HepG2 (cell line): ENCODE measurements around the gene PPP1CC. TPM values are rescaled to one million over a fixed set of nuclear protein-coding genes. Genes with fewer than 3 reads are reported as not detected.

Experiments used
- ATAC-seq: fragments of 200-7000 bp; cut with Tn5 transposase; 3 replicates; pipeline ENCODE4 v1.9.1; 2020; ENCODE audit warnings: mild to moderate bottlenecking, moderate library complexity
- BruUV-seq: library from RNA; stranded (reverse); fragments of 400-500 nt; replicated peaks from 2 replicates; lab custom pipeline; 2021; lab: Mats Ljungman, UMichigan
- CTCF ChIA-PET: fragments of 300-600 bp; formaldehyde crosslinking; extraction: SDS; loops from one replicate; lab custom pipeline; 2021; ENCODE audit warnings: low total read pairs, inconsistent platforms, low intra/inter-chr PET ratio; lab: Yijun Ruan, JAX
- POLR2A ChIA-PET: fragments of 350-600 bp; sonication (Branson Sonifier 250); formaldehyde crosslinking; loops from one replicate; lab custom pipeline; 2020; ENCODE audit warnings: antibody characterized with exemption, inconsistent platforms; lab: Yijun Ruan, JAX
- DNase-seq: peaks from one replicate; pipeline ENCODE4 v3.0.0-alpha.2; 2015; ENCODE audit warnings: low spot score
- FAIRE-seq: peaks from 3 replicates; lab custom pipeline; 2011; peaks lifted over from hg19 to GRCh38; lab: Jason Lieb, UNC
- H2AFZ ChIP-seq: one replicate; pipeline ENCODE4 v1.6.1; 2011; ENCODE audit warnings: low read length, inconsistent platforms
- H3K27ac ChIP-seq: fragments of 300-600 bp; 3 replicates; pipeline ENCODE4 v1.8.0; 2011; ENCODE audit warnings: mixed run types, mild to moderate bottlenecking, mixed read lengths, low read length, inconsistent platforms; ENCODE audit not compliant: insufficient read depth; ENCODE audit errors: extremely low read length
- H3K27me3 ChIP-seq, 2 experiments: fragments of 200-600 bp in 1 of 2; 2 replicates in 1 of 2; 3 replicates in 1 of 2; pipeline versions ENCODE4 v1.6.0 to v1.8.0; 2011; ENCODE audit warnings: low read length in 2 of 2, mild to moderate bottlenecking in 2 of 2, moderate library complexity in 2 of 2, inconsistent platforms in 1 of 2; ENCODE audit not compliant: insufficient read depth in 2 of 2, control insufficient read depth in 1 of 2
- H3K36me3 ChIP-seq, 2 experiments: fragments of 200-600 bp in 1 of 2; replicated peaks in 1 of 2; 2 replicates in 1 of 2; 3 replicates in 1 of 2; pipeline versions ENCODE4 v1.5.1 to v1.8.0; 2011; ENCODE audit warnings: low read length in 2 of 2, inconsistent platforms in 1 of 2; ENCODE audit not compliant: insufficient read depth in 2 of 2, control insufficient read depth in 1 of 2
- H3K4me1 ChIP-seq: 2 replicates; pipeline ENCODE4 v1.5.1; 2012; ENCODE audit warnings: low read length, inconsistent platforms; ENCODE audit not compliant: insufficient read depth
- H3K4me2 ChIP-seq: 2 replicates; pipeline ENCODE4 v1.6.0; 2011; ENCODE audit warnings: low read depth, low read length, inconsistent platforms
- H3K4me3 ChIP-seq, 3 experiments: fragments of 200-600 bp in 1 of 3; sonication (generic), shearing (Covaris generic) in 1 of 3; replicated peaks in 1 of 3; 2 replicates each; pipeline ENCODE4 v1.5.1; 2011 to 2016; ENCODE audit warnings: low read length in 3 of 3, inconsistent platforms in 2 of 3, low read depth in 2 of 3, mild to moderate bottlenecking in 2 of 3, control low read depth in 1 of 3, mixed read lengths in 1 of 3; ENCODE audit not compliant: insufficient read depth in 1 of 3
- H3K79me2 ChIP-seq: one replicate; pipeline ENCODE4 v1.6.1; 2011; ENCODE audit warnings: low read length, inconsistent platforms; ENCODE audit not compliant: insufficient read depth
- H3K9ac ChIP-seq: 2 replicates; pipeline ENCODE4 v1.6.0; 2011; ENCODE audit warnings: mild to moderate bottlenecking, low read depth, low read length, inconsistent platforms; ENCODE audit not compliant: insufficient read depth
- H3K9me3 ChIP-seq: 2 replicates; pipeline ENCODE4 v1.5.1; 2012; ENCODE audit warnings: mild to moderate bottlenecking, low read length
- H4K20me1 ChIP-seq: 2 replicates; pipeline ENCODE4 v1.6.0; 2011; ENCODE audit warnings: inconsistent platforms, mild to moderate bottlenecking, low read length, moderate library complexity; ENCODE audit not compliant: insufficient read depth
- ATM ChIP-seq: fragments of 450-650 bp; IDR thresholded peaks from 2 replicates; pipeline ENCODE4 v1.7.1; 2017; ENCODE audit warnings: mild to moderate bottlenecking, borderline replicate concordance
- ETV5 ChIP-seq: IDR thresholded peaks from 2 replicates; pipeline ENCODE4 v1.6.1; 2018; ENCODE audit warnings: missing biosample characterization, missing genetic modification reagents, inconsistent platforms, borderline replicate concordance
- ETV6 ChIP-seq: sonication (generic); formaldehyde crosslinking; conservative IDR thresholded peaks from 2 replicates; pipeline ENCODE4 v1.4.0; 2020; ENCODE audit warnings: missing genetic modification reagents
- HOXD1 ChIP-seq: sonication (generic); formaldehyde crosslinking; IDR thresholded peaks from 2 replicates; pipeline ENCODE4 v1.5.0; 2020; ENCODE audit warnings: missing genetic modification reagents
- MXD4 ChIP-seq: IDR thresholded peaks from 2 replicates; pipeline ENCODE4 v1.6.1; 2016; ENCODE audit warnings: mild to moderate bottlenecking, missing biosample characterization, missing genetic modification reagents
- NAIF1 ChIP-seq: sonication (generic); formaldehyde crosslinking; IDR thresholded peaks from 2 replicates; pipeline ENCODE4 v1.5.0; 2020; ENCODE audit warnings: mild to moderate bottlenecking, missing genetic modification reagents, borderline replicate concordance
- NR2C2 ChIP-seq: sonication (generic); formaldehyde crosslinking; IDR thresholded peaks from 2 replicates; pipeline ENCODE4 v1.4.0; 2020; ENCODE audit warnings: missing genetic modification reagents, mild to moderate bottlenecking, moderate library complexity, borderline replicate concordance
- SIN3A ChIP-seq: IDR thresholded peaks from 2 replicates; pipeline ENCODE4 v1.6.1; 2011; ENCODE audit warnings: low read depth, mild to moderate bottlenecking, control low read depth, low read length, borderline replicate concordance
- SP5 ChIP-seq: IDR thresholded peaks from 2 replicates; pipeline ENCODE4 v1.6.1; 2016; ENCODE audit warnings: low read depth, borderline replicate concordance
- THAP9 ChIP-seq: sonication (generic); formaldehyde crosslinking; IDR thresholded peaks from 2 replicates; pipeline ENCODE4; 2020; ENCODE audit warnings: missing genetic modification reagents, mild to moderate bottlenecking, borderline replicate concordance
- ZBTB25 ChIP-seq: IDR thresholded peaks from 2 replicates; pipeline ENCODE4 v1.6.1; 2018; ENCODE audit warnings: missing genetic modification reagents
- ZFP36 ChIP-seq: fragments of 150-350 bp; IDR thresholded peaks from 2 replicates; pipeline ENCODE4 v1.6.1; 2018; ENCODE audit warnings: borderline replicate concordance, low read length, low read depth; ENCODE audit not compliant: partially characterized antibody
- ZIK1 ChIP-seq: sonication (generic); formaldehyde crosslinking; IDR thresholded peaks from 2 replicates; pipeline ENCODE4 v1.5.0; 2020; ENCODE audit warnings: mild to moderate bottlenecking, low read depth, missing genetic modification reagents, borderline replicate concordance
- ZNF616 ChIP-seq: sonication (generic); formaldehyde crosslinking; IDR thresholded peaks from 2 replicates; pipeline ENCODE4 v1.5.0; 2020; ENCODE audit warnings: low read depth, mild to moderate bottlenecking, missing genetic modification reagents
- ZNF687 ChIP-seq: sonication (generic); formaldehyde crosslinking; IDR thresholded peaks from 2 replicates; pipeline ENCODE4 v1.5.1; 2020; ENCODE audit warnings: mild to moderate bottlenecking, missing genetic modification reagents, moderate library complexity
- ZNF703 ChIP-seq: sonication (generic); formaldehyde crosslinking; IDR thresholded peaks from 2 replicates; pipeline ENCODE4 v1.5.1; 2020; ENCODE audit warnings: missing genetic modification reagents, mild to moderate bottlenecking, moderate library complexity, borderline replicate concordance
- ZNF768 ChIP-seq: sonication (generic); formaldehyde crosslinking; IDR thresholded peaks from 2 replicates; pipeline ENCODE4 v1.4.0; 2020; ENCODE audit warnings: missing genetic modification reagents
- WGBS: methylation state at CpG from one replicate; pipeline ENCODE4 v1.1.6; 2017; ENCODE audit warnings: low lambda C conversion rate; 5-methylcytosine and 5-hydroxymethylcytosine counted together
- in situ Hi-C: cut with HindIII; loops from 2 replicates; pipeline ENCODE4 v1.10.0; 2017; ENCODE audit warnings: low pct_unique_long_range_greater_than_20kb; ENCODE audit not compliant: extremely low pct_ligation_motif_present
- intact Hi-C: fragments of 100-400 bp; cut with micrococcal nuclease; formaldehyde crosslinking; loops from one replicate; pipeline ENCODE4 v1.10.0; 2022; ENCODE audit not compliant: unreplicated experiment
- polyA plus RNA-seq, 8 experiments: library from polyadenylated mRNA; depleted of rRNA in 3 of 8; stranded (reverse) in 7 of 8; unstranded in 1 of 8; fragments of >200 nt; fragmentation: Illumina TruSeq in 4 of 8; extraction: Trizol in 4 of 8; gene quantifications; 2 replicates each; pipeline versions ENCODE4 v1.2.1 to v1.2.3, GENCODE V29; 2011 to 2016; ENCODE audit warnings: low read depth in 4 of 8, missing spikeins in 1 of 8, mixed read lengths in 1 of 8; ENCODE audit not compliant: insufficient read depth in 1 of 8
- total RNA-seq, 5 experiments: library from RNA; depleted of rRNA; stranded (reverse); fragments of >200 nt; fragmentation: Illumina TruSeq; extraction: Trizol; gene quantifications; 2 replicates each; pipeline ENCODE4 v1.2.3, GENCODE V29; 2016; ENCODE audit warnings: low read depth in 1 of 5

Gene PPP1CC
- total and polyA plus RNA-seq, 2 of the 13 experiments (the other 11 are each of a cell fraction or from before 2014, with no cell fraction given), result 178 to 187 TPM

GRCh38 chr12:110726708-110727369 is 15.9 kb downstream of the PPP1CC start:
- H3K27ac ChIP-seq, result no peak overlapping the region
- H3K36me3 ChIP-seq, result peaks cover 31 to 90% of the 10 kb centered on the region in 2 experiments
- 99% methylated on average over 9 of the region's 9 CpGs for WGBS
- H2AFZ ChIP-seq, result no peak overlapping the region
- intact Hi-C loops (no loop called here), in situ Hi-C loops (no loop called here)
- POLR2A ChIA-PET, result no interaction called here
- ATAC-seq (no peak), FAIRE-seq (no peak), DNase-seq (no peak)
- H3K9me3 ChIP-seq, result no peaks in the 10 kb centered on the region
- no peak for TF ChIP-seq ATM
- TF ChIP-seq ZBTB25 (CRISPR knock-in tag), result no peak
- TF ChIP-seq SIN3A, result no peak
- no peak for TF ChIP-seq ZIK1 (CRISPR knock-in tag)
- no peak for TF ChIP-seq THAP9
- no peak for TF ChIP-seq ZNF687 (CRISPR knock-in tag)
- TF ChIP-seq ZNF703, result no peak
- no peak for TF ChIP-seq NR2C2 (CRISPR knock-in tag)
- TF ChIP-seq ETV5, result no peak
- no peak for TF ChIP-seq SP5
- TF ChIP-seq ZNF768 (CRISPR knock-in tag), result no peak
- no peak for TF ChIP-seq HOXD1 (CRISPR knock-in tag)
- TF ChIP-seq ZFP36, result no peak
- TF ChIP-seq ZNF616 (CRISPR knock-in tag), result no peak
- TF ChIP-seq MXD4, result no peak
- no peak for TF ChIP-seq ETV6
- TF ChIP-seq NAIF1 (CRISPR knock-in tag), result no peak
- H3K4me1 ChIP-seq, result peaks cover 42% of the 10 kb centered on the region
- H4K20me1 ChIP-seq, result peaks cover 41% of the 10 kb centered on the region
- H3K4me2 ChIP-seq, result no peak overlapping the region
- BruUV-seq, result no TSS peak
- no peak overlapping the region for H3K4me3 ChIP-seq
- H3K9ac ChIP-seq, result no peak overlapping the region
- H3K79me2 ChIP-seq, result peaks cover 27% of the 10 kb centered on the region
- CTCF ChIA-PET, result no interaction called here
- H3K27me3 ChIP-seq, result no peaks in the 10 kb centered on the region
